Prostate gland (tissue), 2 donors: ENCODE measurements around the gene FBXL2.
"Not testable (repeated sequence)": the region's sequence is repeated elsewhere in the genome, so short reads cannot be mapped to it uniquely, and the experiment has no call there.

ENCODE experiments used
- CTCF ChIP-seq, 4 experiments: fragments of 200-600 bp in 2 of 4; fragments of 450-650 bp in 2 of 4; sonication (generic) in 2 of 4; IDR thresholded peaks; 1 replicate in 3 of 4; 2 replicates in 1 of 4; pipeline ENCODE4 v1.5.1; 2016 to 2019; ENCODE audit warnings: antibody characterized with exemption in 4 of 4, mild to moderate bottlenecking in 2 of 4, moderate library complexity in 2 of 4
- POLR2AphosphoS5 ChIP-seq: sonication (generic); formaldehyde crosslinking; IDR thresholded peaks from one replicate; pipeline ENCODE4 v1.6.1; 2017; ENCODE audit warnings: antibody characterized with exemption

- not testable (repeated sequence) for TF ChIP-seq POLR2AphosphoS5; CTCF (IDR thresholded peaks at IDR 0.05)
Measured at GRCh38 chr3:33338936-33339465, 61.8 kb downstream of the FBXL2 start.
